ENCODE results near the gene SYT9. TPM values are rescaled to one million over a fixed set of nuclear protein-coding genes. Genes with fewer than 3 reads are reported as not detected.

Gene SYT9
- total and polyA plus RNA-seq, 10 of the 15 experiments (the other 5 are each of a cell fraction or from before 2014, with no cell fraction given): 0.03 TPM; not detected in 9

DNA sequence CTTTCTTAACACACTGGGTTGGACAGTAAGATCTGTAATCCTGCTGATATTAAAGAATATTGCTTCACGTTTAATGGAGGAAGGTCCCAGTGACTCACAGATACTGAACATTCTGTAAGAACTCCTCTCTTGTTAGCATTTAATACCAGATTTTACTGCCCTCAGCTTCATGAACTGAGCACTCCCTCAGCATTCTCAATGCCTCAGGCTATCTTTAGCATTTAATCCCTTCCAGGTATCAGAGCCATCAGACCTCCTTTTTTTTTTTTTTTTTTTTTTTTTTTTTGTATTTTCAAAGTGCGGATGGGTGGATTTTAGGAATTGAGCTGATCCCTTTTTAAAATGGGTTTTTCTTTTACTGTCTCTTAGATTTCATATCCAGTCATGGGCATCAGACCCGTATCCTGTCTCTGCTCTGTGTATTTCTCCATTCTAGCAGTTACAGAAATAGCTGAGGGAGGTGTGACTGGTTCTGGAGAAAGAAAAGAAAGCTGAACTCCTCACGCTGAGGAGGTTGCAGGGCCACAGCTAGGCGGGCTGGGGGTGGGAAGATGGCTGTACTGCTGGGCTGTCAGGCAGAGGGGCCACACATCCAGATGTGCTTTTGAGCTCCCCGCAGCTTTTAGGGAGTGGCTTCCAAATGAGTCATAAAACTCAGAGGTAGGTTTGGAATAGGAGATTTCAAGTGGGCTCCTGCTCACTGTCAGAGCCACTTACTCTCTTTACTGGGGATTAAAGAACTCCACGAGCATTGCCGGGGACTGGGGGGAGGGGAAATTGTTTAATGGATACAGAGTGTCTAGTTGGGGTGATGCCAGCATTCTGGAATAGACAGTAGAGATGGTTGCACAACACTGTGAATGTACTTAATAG is 97.0 kb downstream of the SYT9 start (continued):
- TF ChIP-seq SP1 (IDR thresholded peaks at IDR 0.05; ENCODE audit: low read depth, low read length) (no peak), KLF5 (IDR thresholded peaks at IDR 0.05; ENCODE audit: partially characterized antibody) (no peak), ZNF384 (IDR thresholded peaks at IDR 0.05; ENCODE audit: borderline replicate concordance, low read depth, low read length) (no peak), SMARCA5 (IDR thresholded peaks at IDR 0.05) (no peak), SUPT20H (IDR thresholded peaks at IDR 0.05; ENCODE audit: borderline replicate concordance, control insufficient read depth, low read depth, low read length) (no peak), TBL1XR1 (IDR thresholded peaks at IDR 0.05; ENCODE audit: low read depth, low read length) (no peak), RCOR1 (conservative IDR thresholded peaks at IDR 0.05; ENCODE audit: low read depth, low read length) (no peak)

DNA sequence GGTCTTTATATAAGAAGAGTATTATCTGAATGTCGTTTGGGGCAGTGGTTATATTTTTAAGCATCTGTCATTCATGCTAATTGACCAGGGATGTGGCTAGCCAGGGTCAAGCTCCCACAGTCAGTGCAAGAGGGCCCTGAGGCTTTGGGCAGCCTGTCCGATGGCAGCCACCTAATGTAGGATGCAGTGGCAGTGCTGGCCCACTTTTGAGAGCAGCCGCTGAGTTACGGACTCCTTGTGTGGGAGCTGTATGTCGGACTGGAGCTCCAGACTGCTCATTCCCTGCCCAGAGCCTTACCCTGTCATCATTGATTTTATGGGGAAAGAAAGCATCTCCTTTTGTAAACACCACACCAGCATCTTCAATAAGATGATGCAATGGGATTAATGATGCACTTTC is 99.5 kb downstream of the SYT9 start:
- DNase-seq (ENCODE audit: low read depth, low spot score): no peak
- Histone ChIP-seq H3K27me3 (replicated peaks in 1 of 2; ENCODE audit: control insufficient read depth in 2 of 2, insufficient read depth in 2 of 2, low read length in 1 of 2) (peaks cover 1 to 3% of the 10 kb centered on the region in 2 experiments; a peak in 1 of 4 replicates), H3K36me3 (ENCODE audit: control insufficient read depth in 2 of 2, insufficient read depth in 2 of 2, low read length in 1 of 2) (no peaks in the 10 kb centered on the region), H3K4me2 (ENCODE audit: control insufficient read depth, insufficient read depth) (no peak overlapping the region), H3K9ac (ENCODE audit: control insufficient read depth, insufficient read depth, low read length) (no peak overlapping the region), H3K27ac (ENCODE audit: control insufficient read depth, insufficient read depth) (no peak overlapping the region), H2AFZ (ENCODE audit: control insufficient read depth, low read depth, low read length) (no peak overlapping the region), H3K4me1 (ENCODE audit: control insufficient read depth, insufficient read depth, low read length) (no peaks in the 10 kb centered on the region), H3K9me3 (replicated peaks; ENCODE audit: control insufficient read depth, insufficient read depth, low read length) (no peaks in the 10 kb centered on the region), H3K79me2 (ENCODE audit: control insufficient read depth, insufficient read depth, low read length) (no peaks in the 10 kb centered on the region), H3K4me3 (no peak overlapping the region), H4K20me1 (ENCODE audit: control insufficient read depth, insufficient read depth) (no peaks in the 10 kb centered on the region)
- in situ Hi-C loops (cut with MboI): loop anchor here (5.0 kb wide), 2 partner anchors 91 to 341 kb away; no protein-coding TSS in a partner anchor
- FAIRE-seq: no peak
- ChIA-PET RAD21 (ENCODE audit: unreplicated experiment) (interaction anchor here (6.9 kb wide), 1 partner anchor 91 kb away, joined by 74 read pairs; no protein-coding TSS in a partner anchor), CTCF (interaction anchor here (0.8 to 3.7 kb wide), 9 partner anchors 12 to 344 kb away, joined by 3 to 107 read pairs (median 8); no protein-coding TSS in a partner anchor), SMC1A (ENCODE audit: uncharacterized antibody, unreplicated experiment) (interaction anchor here (0.8 to 7.0 kb wide), 9 partner anchors 9 to 344 kb away, joined by 3 to 119 read pairs (median 3); no protein-coding TSS in a partner anchor), POLR2A (no interaction called here)
- ATAC-seq: no peak
- no TSS peak for BruUV-seq (replicated peaks)
- 25% methylated on average over 5 of the region's 5 CpGs for WGBS (ENCODE audit: insufficient coverage, insufficient replicate concordance, low lambda C conversion rate, missing lambda C conversion rate)
- TF ChIP-seq ZBED1 (IDR thresholded peaks at IDR 0.05; ENCODE audit: borderline replicate concordance): no peak
- TF ChIP-seq, protein P1, sequence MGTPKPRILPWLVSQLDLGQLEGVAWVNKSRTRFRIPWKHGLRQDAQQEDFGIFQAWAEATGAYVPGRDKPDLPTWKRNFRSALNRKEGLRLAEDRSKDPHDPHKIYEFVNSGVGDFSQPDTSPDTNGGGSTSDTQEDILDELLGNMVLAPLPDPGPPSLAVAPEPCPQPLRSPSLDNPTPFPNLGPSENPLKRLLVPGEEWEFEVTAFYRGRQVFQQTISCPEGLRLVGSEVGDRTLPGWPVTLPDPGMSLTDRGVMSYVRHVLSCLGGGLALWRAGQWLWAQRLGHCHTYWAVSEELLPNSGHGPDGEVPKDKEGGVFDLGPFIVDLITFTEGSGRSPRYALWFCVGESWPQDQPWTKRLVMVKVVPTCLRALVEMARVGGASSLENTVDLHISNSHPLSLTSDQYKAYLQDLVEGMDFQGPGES (IDR thresholded peaks at IDR 0.05): no peak
- TF ChIP-seq, protein P2, sequence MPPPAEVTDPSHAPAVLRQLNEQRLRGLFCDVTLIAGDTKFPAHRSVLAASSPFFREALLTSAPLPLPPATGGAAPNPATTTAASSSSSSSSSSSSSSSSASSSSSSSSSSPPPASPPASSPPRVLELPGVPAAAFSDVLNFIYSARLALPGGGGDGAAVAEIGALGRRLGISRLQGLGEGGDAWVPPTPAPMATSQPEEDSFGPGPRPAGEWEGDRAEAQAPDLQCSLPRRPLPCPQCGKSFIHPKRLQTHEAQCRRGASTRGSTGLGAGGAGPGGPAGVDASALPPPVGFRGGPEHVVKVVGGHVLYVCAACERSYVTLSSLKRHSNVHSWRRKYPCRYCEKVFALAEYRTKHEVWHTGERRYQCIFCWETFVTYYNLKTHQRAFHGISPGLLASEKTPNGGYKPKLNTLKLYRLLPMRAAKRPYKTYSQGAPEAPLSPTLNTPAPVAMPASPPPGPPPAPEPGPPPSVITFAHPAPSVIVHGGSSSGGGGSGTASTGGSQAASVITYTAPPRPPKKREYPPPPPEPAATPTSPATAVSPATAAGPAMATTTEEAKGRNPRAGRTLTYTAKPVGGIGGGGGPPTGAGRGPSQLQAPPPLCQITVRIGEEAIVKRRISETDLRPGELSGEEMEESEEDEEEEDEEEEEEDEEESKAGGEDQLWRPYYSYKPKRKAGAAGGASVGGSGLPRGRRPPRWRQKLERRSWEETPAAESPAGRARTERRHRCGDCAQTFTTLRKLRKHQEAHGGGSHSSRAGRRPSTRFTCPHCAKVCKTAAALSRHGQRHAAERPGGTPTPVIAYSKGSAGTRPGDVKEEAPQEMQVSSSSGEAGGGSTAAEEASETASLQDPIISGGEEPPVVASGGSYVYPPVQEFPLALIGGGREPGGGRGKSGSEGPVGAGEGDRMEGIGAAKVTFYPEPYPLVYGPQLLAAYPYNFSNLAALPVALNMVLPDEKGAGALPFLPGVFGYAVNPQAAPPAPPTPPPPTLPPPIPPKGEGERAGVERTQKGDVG (CRISPR knock-in tag; IDR thresholded peaks at IDR 0.05): no peak
- intact Hi-C loops (cut with micrococcal nuclease; ENCODE audit: unreplicated experiment): no loop called here

Data from GM12878 (cell line).